GM12892 (cell line): ENCODE measurements around the gene GBE1.

ENCODE experiments used
- POLR2A ChIP-seq: IDR thresholded peaks from 2 replicates; pipeline ENCODE4 v1.6.1; 2011; ENCODE audit warnings: low read depth, low read length, control low read depth
- POLR2AphosphoS5 ChIP-seq: IDR thresholded peaks from 2 replicates; pipeline ENCODE4 v1.6.1; 2011; ENCODE audit warnings: low read depth, low read length, control low read depth
- TAF1 ChIP-seq: IDR thresholded peaks from 2 replicates; pipeline ENCODE4 v1.6.1; 2011; ENCODE audit warnings: low read depth, mild to moderate bottlenecking, control low read depth, low read length, borderline replicate concordance

DNA sequence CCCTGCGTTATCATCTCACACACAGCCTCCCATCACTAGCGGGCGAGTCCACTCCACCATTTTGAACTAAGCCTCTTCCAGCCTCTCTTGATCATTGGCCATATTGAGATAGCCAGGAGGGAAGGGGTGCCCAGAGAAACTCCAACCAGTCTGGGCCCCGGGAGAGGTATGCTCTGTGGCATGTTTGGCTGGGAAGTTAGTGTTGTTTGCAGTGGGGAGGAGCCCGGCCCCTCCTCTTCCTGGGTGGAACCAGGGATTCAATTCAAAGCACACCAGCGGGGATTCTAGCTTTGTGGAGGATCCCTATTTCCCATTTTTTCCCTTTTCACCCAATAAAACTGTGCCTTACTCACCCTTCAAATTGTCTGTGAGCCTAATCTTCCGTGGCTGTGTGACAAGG, 71.8 kb downstream of the GBE1 start:
- no peak for TF ChIP-seq POLR2AphosphoS5
- TF ChIP-seq POLR2A, result no peak
- TF ChIP-seq TAF1, result no peak
